Cortex of kidney (tissue), 1 donor: Measurements from ENCODE around the gene METTL26.

Experiments
- DNase-seq: peaks from one replicate; lab custom pipeline; 2025; lab: John Stamatoyannopoulos, UW

Gene METTL26

DNA sequence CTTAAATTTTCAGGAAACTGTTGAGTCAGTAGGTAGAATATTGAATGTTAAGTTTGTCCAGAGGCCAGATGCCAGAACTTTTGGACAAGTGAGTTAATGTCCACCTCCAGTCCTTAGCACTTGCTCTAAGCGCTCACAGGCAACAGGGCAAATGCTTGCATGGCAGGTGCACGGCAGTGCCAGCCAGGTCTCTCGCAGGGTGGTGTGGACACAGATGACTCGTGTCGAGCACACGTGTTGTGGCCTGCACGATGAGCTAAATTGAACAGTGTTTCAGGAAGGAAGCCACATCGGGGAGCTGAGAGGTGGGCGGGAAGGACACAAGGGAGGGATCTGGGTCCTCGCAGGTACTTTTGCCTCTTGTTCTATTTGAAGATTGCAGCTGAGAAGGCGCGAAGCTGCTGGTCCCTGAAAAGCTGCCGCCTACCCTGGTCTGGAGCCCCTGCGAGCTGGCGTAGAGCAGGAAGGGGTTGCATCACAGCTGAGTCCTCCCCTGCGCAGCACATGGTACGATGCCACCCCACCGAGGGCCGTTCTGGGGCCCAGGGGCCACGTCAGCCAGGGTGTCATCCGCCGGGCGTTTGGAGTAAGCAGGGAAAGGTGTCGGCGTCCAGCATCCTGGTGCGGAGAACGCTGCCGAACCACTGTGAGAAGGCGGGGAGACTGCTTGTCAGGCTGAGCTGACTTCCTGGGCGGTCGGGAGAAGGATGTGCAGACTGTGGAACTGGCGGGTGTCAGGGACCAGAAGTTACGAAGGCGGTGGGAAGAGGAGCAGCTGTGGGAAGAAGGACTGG lies 40.0 kb downstream of the METTL26 start:
- no peak for DNase-seq

DNA sequence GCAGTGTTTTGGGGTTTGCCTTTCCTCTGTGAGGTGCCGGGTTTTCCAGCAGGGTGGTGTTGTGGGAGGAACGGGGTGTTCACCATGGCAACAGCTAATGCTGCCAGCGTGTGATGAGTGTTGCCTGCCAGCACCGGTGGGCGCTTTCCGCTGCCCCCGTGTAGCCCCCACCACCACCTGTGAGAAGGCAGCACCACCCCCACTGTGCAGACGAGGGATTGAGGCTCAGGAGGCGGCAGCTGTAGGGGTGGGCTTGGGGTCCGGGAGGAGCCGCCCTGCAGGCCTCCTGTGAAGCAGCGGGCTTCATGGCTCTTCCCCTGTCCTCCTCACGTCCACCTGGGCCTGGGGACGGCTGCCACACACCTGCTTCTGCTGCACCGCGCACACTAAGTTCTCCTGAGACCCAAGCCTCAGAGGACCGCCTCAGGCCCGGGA lies 41.0 kb downstream of the METTL26 start:
- no peak for DNase-seq

DNA sequence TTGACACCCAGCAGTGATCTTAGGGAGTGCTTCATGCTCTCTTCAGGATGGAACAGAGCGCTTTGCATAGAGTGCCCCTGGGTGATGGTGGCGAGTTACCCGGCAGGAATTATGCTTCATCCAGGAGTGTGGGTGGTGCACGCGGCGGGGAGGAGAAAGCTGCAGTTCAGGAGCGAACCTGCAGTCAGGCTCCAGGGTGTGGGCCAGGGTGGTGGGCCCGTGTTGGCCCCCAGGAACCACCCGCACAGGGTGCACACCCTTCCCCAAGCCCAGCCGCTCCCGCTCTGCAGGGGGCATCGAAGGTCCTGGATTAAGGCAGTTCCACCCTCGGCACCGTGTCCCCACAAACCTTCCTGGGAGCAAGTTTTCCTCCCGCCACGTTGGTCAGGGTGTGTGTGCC lies 42.3 kb downstream of the METTL26 start:
- no peak for DNase-seq

- no peak for DNase-seq
Measured at GRCh38 chr16:593406-593805, 42.7 kb downstream of the METTL26 start.

DNA sequence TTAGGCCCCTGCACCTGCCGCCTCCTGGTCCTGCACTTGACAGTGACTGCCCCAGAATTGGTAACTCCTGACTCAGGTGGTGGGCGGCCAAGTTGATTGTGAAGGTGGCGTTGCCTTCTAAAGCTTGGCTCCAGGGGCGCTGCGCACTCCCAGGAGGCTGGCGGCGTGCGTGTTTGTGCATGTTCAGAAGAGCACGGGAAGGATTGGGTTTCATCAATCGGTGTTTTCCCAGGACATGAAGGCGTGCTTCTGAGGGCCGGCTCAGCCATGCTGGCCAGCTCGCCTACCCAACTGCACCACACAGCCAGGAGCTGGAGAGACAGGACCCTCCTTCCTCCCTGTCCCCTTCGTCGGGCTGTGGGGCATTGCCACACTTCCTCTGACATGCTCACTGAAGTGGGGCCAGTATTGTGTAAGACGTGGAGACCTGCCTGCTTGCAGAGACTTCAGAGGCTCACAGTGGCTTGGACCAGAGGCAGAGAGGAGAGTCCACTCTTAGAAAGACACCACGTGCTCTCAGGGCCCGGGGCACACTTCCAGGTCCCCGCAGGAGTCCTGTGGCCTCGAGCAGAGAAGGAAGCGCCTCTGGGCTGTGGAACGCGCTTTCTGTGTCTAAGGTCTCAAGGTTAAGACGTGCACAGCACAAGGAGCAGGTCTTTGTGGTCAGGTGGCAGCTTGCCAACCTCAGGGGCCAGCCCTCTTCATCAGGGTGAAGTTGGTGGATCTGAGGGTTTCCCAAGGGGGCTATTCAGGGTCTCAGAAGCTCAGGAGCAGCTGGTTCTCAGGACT lies 43.4 kb downstream of the METTL26 start:
- no peak for DNase-seq

- no peak for DNase-seq
Measured at GRCh38 chr16:591892-592517, 44.1 kb downstream of the METTL26 start.

GRCh38 chr16:591231-591630 lies 44.9 kb downstream of the METTL26 start:
- no peak for DNase-seq

DNA sequence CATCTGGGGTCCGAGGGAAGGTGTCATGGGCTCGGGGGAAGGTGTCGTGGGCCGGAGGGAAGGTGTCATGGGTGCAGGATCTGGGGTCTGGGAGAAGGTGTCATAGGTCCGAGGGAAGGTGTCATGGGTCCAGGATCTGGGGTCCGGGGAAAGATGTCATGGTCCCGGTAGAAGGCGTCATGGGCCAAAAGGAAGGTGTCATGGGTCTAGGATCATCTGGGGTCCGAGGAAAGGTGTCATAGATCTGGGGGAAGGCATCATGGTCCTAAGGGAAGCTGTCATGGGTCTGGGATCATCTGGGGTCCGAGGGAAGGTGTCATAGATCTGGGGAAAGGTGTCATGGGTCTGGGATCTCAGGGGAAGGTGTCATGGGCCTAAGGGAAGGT lies 45.3 kb downstream of the METTL26 start:
- no peak for DNase-seq

DNA sequence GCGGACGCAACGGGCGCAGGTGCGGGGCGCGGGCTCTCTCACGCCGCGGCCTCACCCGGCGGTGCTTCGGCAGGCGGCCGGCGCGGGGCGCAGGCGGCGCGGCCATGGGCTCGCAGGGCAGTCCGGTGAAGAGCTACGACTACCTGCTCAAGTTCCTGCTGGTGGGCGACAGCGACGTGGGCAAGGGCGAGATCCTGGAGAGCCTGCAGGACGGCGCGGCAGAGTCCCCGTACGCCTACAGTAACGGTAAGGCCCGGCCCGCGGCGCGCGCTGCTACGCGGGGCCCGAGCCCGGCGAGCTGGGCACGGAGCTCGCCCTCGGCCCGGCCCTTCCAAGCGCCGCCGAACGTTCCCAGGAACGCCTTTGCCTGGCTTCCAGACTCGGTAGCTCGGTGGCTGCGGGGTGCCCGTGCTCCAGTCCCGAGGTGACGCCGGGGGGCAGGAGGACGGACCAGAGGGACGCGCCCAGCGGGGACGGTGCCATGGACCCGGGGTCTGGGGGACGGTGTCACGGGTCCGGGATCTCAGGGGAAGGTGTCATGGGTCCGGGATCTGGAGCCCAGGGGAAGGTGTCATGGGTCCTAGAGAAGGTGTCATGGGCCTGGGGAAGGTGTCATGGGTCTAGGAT lies 45.8 kb downstream of the METTL26 start:
- DNase-seq, result no peak

GRCh38 chr16:589658-590187 lies 46.4 kb downstream of the METTL26 start, which contains the start of gene RAB40C:
Gene RAB40C (plus strand): TSS chr16:590066. CDS start chr16:590292, 226 bp downstream.
- peak; percentile 71 for DNase-seq

- no peak for DNase-seq
Measured at GRCh38 chr16:588889-589657, 47.0 kb downstream of the METTL26 start.

DNA sequence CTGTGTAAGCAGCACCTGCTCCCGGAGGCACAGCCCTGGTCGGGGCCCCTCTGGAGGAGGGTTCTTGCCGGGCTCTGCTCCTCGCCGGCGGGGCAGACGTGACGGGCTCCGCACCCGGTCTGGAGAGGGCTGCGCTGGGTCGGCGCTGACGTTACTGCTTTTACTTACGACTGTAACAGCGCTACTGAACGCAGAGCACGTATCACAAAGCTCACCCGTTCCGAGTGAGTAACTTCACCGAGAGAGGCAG lies 47.5 kb downstream of the METTL26 start:
- no peak for DNase-seq

GRCh38 chr16:586645-587590 lies 49.2 kb downstream of the METTL26 start:
- DNase-seq, result no peak

- no peak for DNase-seq
Measured at GRCh38 chr16:586047-586644, 50.0 kb downstream of the METTL26 start.

GRCh38 chr16:585351-585750 lies 50.8 kb downstream of the METTL26 start:
- no peak for DNase-seq
